ENCODE results near the gene P2RY6. TPM values are rescaled to one million over a fixed set of nuclear protein-coding genes. Genes with fewer than 3 reads are reported as not detected.

P2RY6 gene
- polyA plus RNA-seq, 2 of the 4 experiments (the other 2 are of a cell fraction): 6.8 to 8.8 TPM

GRCh38 chr11:73320763-73321603 lies 48.8 kb downstream of the P2RY6 start:
- 89% methylated on average over 10 of the region's 10 CpGs for WGBS (ENCODE audit: missing lambda C conversion rate)
- no peak overlapping the region for H3K4me2 ChIP-seq
- POLR2A ChIA-PET: interaction anchor here (0.7 kb wide), 1 partner anchor 13 kb away, joined by 5 read pairs; the partner anchor contains the start of gene ARHGEF17
- H3K9me3 ChIP-seq: no peaks in the 10 kb centered on the region
- CTCF ChIA-PET: interaction anchor here (0.5 to 18.2 kb wide), 7 partner anchors 6 to 525 kb away, joined by 3 to 205 read pairs (median 4); partner anchors contain the start of gene ARHGEF17
- TF ChIP-seq BHLHE40 (IDR thresholded peaks at IDR 0.05; ENCODE audit: low read depth, low read length): no peak
- DNase-seq (ENCODE audit: low read depth in 1 of 2, low spot score in 1 of 2) (no peak), FAIRE-seq (no peak), ATAC-seq (no peak)
- H3K4me3 ChIP-seq: no peak overlapping the region
- peaks cover 9% of the 10 kb centered on the region; the same call in 2 of the 3 replicates for H3K4me1 ChIP-seq
- no peak overlapping the region for H3K27ac ChIP-seq

- ChIA-PET CTCF (interaction anchor here (0.5 to 18.2 kb wide), 10 partner anchors 5 to 524 kb away, joined by 3 to 205 read pairs (median 10); partner anchors contain the start of gene ARHGEF17), POLR2A (interaction anchor here (0.7 to 1.1 kb wide), 2 partner anchors 13 to 14 kb away, joined by 4 to 5 read pairs; partner anchors contain the start of gene ARHGEF17)
- no peak for FAIRE-seq
- H3K4me3 ChIP-seq: no peak overlapping the region
- WGBS (ENCODE audit: missing lambda C conversion rate): 77% methylated on average over 10 of the region's 10 CpGs
- DNase-seq (ENCODE audit: low read depth in 1 of 2, low spot score in 1 of 2): no peak
- TF ChIP-seq HDAC2 (IDR thresholded peaks at IDR 0.05) (no peak), HEYL (CRISPR knock-in tag; IDR thresholded peaks at IDR 0.05) (no peak), NR3C1 (IDR thresholded peaks at IDR 0.05) (no peak), MAX (IDR thresholded peaks at IDR 0.05) (no peak), FOSL2 (IDR thresholded peaks at IDR 0.05) (no peak), FOSL2 (CRISPR knock-in tag; IDR thresholded peaks at IDR 0.05) (no peak), JUNB (IDR thresholded peaks at IDR 0.05) (no peak), MAZ (IDR thresholded peaks at IDR 0.05; ENCODE audit: borderline replicate concordance, low read depth, low read length) (no peak), POLR2AphosphoS2 (conservative IDR thresholded peaks at IDR 0.05; ENCODE audit: low read length) (no peak), ESRRA (IDR thresholded peaks at IDR 0.05; ENCODE audit: borderline replicate concordance, low read length) (no peak), FOSB (CRISPR knock-in tag; IDR thresholded peaks at IDR 0.05) (no peak), SREBF2 (IDR thresholded peaks at IDR 0.05) (no peak), KDM1A (IDR thresholded peaks at IDR 0.05; ENCODE audit: low read depth) (no peak), EHMT2 (IDR thresholded peaks at IDR 0.05; ENCODE audit: low read depth) (no peak), GATA3 (IDR thresholded peaks at IDR 0.05; ENCODE audit: borderline replicate concordance) (no peak), TFCP2L1 (CRISPR knock-in tag; IDR thresholded peaks at IDR 0.05) (no peak), POLR2A (IDR thresholded peaks at IDR 0.05; ENCODE audit: low read length) (no peak), NFE2L2 (conservative IDR thresholded peaks at IDR 0.05; ENCODE audit: low read length) (no peak), EP300 (IDR thresholded peaks at IDR 0.05) (no peak)
- TF ChIP-seq, protein P1, sequence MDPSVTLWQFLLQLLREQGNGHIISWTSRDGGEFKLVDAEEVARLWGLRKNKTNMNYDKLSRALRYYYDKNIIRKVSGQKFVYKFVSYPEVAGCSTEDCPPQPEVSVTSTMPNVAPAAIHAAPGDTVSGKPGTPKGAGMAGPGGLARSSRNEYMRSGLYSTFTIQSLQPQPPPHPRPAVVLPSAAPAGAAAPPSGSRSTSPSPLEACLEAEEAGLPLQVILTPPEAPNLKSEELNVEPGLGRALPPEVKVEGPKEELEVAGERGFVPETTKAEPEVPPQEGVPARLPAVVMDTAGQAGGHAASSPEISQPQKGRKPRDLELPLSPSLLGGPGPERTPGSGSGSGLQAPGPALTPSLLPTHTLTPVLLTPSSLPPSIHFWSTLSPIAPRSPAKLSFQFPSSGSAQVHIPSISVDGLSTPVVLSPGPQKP (IDR thresholded peaks at IDR 0.05; ENCODE audit: low read depth, low read length): no peak
- TF ChIP-seq, protein P2, sequence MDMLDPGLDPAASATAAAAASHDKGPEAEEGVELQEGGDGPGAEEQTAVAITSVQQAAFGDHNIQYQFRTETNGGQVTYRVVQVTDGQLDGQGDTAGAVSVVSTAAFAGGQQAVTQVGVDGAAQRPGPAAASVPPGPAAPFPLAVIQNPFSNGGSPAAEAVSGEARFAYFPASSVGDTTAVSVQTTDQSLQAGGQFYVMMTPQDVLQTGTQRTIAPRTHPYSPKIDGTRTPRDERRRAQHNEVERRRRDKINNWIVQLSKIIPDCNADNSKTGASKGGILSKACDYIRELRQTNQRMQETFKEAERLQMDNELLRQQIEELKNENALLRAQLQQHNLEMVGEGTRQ (IDR thresholded peaks at IDR 0.05): no peak
- peaks cover 9% of the 10 kb centered on the region; the same call in 2 of the 3 replicates for H3K4me1 ChIP-seq
- no peaks in the 10 kb centered on the region for H3K9me3 ChIP-seq
- no peak overlapping the region for H3K4me2 ChIP-seq
- no peak for ATAC-seq
- no peak overlapping the region for H3K27ac ChIP-seq
Measured at GRCh38 chr11:73321604-73322381, 49.7 kb downstream of the P2RY6 start.
